Iris pigment epithelial cell (primary cell): ENCODE results near the gene TOM1L2.

Experiments used
- DNase-seq: peaks from one replicate; pipeline ENCODE4 v3.0.0-alpha.2; 2011; ENCODE audit warnings: low read depth

The TOM1L2 gene

GRCh38 chr17:17833658-17834357, 138.4 kb downstream of the TOM1L2 start:
- DNase-seq: no peak

- no peak for DNase-seq
These were observed 140.2 kb downstream of the TOM1L2 start for GRCh38 chr17:17832032-17832363.

GRCh38 chr17:17831208-17832031, 140.8 kb downstream of the TOM1L2 start:
- DNase-seq: no peak

GRCh38 chr17:17830740-17831207, 141.4 kb downstream of the TOM1L2 start:
- no peak for DNase-seq

GRCh38 chr17:17830269-17830567, 142.0 kb downstream of the TOM1L2 start:
- DNase-seq: no peak

- DNase-seq: no peak
These were observed 144.2 kb downstream of the TOM1L2 start for GRCh38 chr17:17827826-17828621.

- DNase-seq: no peak
These were observed 145.0 kb downstream of the TOM1L2 start for GRCh38 chr17:17826942-17827785.

GRCh38 chr17:17826342-17826713, 145.9 kb downstream of the TOM1L2 start:
- no peak for DNase-seq

- no peak for DNase-seq
These were observed 147.2 kb downstream of the TOM1L2 start for GRCh38 chr17:17824783-17825614.

GRCh38 chr17:17824119-17824782, 147.9 kb downstream of the TOM1L2 start:
- no peak for DNase-seq

- peak; percentile 76 for DNase-seq
These were observed 148.6 kb downstream of the TOM1L2 start for GRCh38 chr17:17823433-17824118.

- DNase-seq: no peak
These were observed 149.6 kb downstream of the TOM1L2 start for GRCh38 chr17:17822616-17823015.

GRCh38 chr17:17822189-17822588, 150.0 kb downstream of the TOM1L2 start:
- DNase-seq: peak; percentile 91

- DNase-seq: no peak
These were observed 151.6 kb downstream of the TOM1L2 start for GRCh38 chr17:17820463-17821158.

GRCh38 chr17:17820046-17820445, 152.2 kb downstream of the TOM1L2 start:
- no peak for DNase-seq

GRCh38 chr17:17819561-17819995, 152.6 kb downstream of the TOM1L2 start:
- peak; percentile 97 for DNase-seq

GRCh38 chr17:17819111-17819510, 153.1 kb downstream of the TOM1L2 start:
- DNase-seq: no peak

GRCh38 chr17:17818088-17818526, 154.1 kb downstream of the TOM1L2 start:
- peak; percentile 49 for DNase-seq

GRCh38 chr17:17817552-17817947, 154.7 kb downstream of the TOM1L2 start:
- DNase-seq: no peak
